Activated CD4-positive, alpha-beta T cell treated with anti-CD3 and anti-CD28 coated beads, Interleukin-2, Interleukin-6, amounts not matched to agents 100 ng/mL and 50 ng/mL, durations not matched to agents 16 hours and 8 hours (primary cell): Measurements from ENCODE around the gene ANK3.
A peak's percentile ranks its signal among the peaks of the same experiment; 100 is the strongest.

Experiments
- DNase-seq: peaks from one replicate; pipeline ENCODE4 v3.0.0-alpha.2; 2020

Gene ANK3

DNA sequence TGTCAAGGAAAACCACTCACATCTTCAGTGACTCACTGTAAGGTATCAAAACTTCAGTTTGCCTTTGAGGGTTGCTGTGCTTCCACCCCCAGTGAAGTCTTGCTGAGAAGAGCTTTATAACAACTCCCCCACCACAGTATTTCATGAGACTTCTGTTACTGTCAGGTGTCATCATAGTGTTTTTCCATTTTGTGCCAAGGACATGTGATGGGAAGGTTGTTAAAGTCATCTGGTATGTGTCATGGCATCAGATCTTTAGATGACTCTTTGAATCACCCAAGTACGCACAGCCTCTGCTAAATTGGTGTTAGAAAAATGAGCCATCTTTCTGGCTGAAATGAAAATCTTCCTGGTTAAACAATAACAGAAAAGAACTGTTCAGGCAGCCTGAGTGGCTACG lies 368.3 kb downstream of the ANK3 start:
- DNase-seq = no peak

DNA sequence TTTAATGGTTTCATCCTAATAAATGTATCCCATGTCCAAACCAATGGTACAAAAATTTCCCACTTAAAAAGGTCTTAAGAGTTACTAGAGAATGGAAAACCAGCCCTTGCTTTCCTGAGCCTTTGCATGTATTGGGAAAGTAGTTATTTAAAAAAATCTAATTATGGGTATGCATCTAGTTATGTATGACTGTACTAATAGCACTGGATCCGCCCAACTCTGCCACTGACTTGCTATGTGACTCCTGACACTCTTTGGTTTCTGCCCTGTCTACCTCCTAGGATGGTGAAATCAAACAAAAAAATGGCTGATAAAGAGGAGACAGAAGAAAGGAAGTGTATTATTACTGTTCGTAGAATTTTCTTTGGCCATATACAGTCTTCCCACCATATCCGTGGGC lies 372.9 kb downstream of the ANK3 start:
- no peak for DNase-seq

DNA sequence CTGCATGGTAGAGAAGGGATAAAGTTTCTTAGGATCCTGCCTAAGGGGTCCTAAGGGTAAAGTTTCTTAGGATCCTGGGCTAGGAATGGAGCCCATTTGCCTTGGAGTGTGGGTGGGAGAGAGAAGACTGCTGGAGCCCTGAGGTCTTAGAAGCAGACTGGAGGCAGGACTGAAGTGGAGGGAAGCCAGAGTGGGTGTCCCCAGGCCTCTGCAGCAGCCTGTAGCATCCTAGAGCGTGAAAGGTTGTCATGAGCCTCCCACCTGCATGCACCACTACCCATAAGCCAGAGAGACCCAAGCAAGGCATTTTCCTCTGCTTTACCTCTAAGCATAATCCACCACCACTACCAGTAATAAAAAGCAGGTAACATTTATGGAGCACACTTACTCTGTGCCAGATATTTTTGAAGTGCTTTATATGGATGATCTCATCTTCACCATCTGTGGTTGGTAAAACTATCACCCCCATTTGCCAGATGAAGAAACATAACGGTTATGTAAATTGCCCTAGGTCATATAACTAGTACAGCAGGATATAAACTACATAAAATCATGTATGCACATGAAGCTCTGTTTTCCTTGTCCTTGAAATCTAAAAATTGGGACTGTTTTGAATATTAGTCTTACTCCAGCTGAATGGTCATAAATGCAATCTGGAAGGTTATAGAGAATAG lies 379.8 kb downstream of the ANK3 start:
- no peak for DNase-seq

DNA sequence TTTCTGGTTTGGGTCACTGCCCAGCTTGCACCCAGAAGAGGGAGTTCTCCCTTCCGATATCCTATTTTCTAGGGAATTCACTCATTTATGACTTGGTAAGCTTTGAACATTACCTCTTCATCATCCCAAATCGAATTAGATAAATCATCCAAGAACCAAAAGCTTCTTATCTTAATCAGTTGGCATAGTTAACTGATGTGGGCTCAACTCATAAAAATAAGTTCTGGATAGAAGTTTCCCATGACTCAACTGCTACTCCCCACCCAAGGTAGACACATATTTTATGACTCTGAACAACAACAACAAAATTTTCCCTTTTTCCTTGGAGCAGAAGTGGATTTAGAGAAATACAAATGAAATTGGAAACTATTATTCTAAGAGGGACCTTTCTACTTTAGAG lies 380.4 kb downstream of the ANK3 start:
- no peak for DNase-seq

DNA sequence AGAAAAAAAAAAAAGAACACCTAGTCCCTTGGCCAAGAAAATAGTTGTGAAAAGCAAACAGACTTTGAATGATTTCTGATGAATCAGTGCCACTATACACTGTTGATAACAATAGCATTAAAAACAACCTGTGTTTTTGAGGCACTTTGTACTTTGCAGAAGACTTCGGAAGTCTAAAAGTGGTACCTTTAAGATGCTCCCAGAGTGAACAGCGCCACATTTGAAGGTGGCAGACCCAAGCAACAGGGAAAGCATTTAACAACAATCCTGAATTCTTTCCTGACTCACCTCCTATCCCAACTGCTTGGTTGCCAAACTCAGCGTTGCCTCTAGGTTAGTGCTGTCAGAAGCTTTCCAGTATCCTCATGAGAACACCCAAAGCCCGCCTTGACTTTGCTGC lies 380.9 kb downstream of the ANK3 start:
- no peak for DNase-seq

DNA sequence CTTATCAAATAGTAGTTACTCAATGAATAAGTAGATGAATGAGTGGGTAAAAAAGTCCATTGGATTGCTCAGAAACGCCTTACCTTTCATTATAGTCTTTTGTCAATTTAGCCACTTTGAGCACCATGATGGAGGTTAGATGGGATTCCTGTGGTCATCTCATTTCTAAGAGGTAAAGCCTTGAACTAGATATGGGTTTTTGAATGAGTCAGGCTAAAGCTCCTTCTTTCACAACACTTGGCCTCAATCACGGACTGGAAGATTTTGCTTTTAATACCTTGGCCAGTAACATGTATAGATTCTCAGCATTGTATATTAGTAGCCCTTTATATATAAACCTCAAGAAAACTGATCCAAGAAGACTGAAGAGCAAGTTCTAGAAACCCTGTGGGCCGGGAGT lies 383.6 kb downstream of the ANK3 start:
- DNase-seq = no peak

DNA sequence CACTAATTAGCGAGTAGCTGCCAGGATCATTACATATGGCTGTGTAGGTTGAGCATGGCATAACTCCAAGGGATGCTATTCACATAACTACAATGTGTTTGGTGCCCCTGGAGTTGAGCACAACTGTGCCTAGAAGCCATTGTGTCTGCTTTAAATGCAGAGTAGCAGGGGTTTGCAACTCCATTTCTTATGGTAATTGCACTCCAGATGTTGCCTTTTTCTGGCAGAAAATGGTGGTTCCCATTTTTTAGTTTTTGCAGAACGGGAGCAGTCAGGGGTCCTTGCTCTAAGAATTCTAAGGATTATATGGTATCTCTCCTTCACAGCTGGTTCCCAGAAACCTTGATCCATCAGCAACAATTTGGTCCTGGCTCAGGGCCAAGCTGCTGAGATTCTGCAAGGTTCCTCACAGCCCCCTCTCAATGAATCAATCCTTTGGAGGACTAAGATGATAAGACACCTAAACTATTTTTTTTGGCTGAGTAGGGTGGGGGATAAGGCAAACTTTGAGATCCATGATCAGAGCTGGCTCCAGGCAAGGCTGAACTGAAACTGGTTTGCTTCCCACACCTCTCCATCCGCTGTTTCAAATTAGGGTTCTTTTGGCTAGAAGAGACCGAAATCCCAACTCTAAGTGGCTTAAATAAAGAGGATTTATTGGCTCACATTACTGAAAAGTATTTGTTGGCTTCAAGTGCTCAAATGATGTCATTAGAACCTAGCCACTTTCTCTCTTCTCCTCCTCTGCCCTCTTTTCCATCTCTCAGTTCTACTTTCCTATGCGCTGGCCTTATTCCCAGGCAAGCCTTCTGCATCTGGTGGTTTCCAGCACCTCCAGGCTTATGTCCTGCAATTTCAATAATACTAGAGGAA lies 385.8 kb downstream of the ANK3 start:
- DNase-seq = no peak

DNA sequence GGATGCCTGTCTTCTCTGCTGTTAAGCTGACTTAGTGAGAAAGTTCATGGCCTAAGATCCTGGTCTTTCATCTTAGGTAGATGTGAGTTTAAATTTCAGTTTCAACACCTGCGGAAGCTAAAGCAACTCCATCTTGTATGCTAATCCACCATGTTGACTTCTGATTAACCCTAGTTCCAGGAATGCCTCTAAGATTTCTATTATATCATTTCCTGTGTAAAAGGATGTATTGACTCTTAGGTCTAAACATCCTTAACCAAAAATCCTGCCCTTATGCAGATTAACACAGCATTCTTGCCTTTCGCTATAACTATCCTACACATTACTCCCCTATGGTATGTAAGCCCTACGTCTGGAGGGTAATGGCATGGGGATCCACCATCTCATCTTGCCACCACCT lies 388.9 kb downstream of the ANK3 start:
- peak; percentile 1 for DNase-seq

DNA sequence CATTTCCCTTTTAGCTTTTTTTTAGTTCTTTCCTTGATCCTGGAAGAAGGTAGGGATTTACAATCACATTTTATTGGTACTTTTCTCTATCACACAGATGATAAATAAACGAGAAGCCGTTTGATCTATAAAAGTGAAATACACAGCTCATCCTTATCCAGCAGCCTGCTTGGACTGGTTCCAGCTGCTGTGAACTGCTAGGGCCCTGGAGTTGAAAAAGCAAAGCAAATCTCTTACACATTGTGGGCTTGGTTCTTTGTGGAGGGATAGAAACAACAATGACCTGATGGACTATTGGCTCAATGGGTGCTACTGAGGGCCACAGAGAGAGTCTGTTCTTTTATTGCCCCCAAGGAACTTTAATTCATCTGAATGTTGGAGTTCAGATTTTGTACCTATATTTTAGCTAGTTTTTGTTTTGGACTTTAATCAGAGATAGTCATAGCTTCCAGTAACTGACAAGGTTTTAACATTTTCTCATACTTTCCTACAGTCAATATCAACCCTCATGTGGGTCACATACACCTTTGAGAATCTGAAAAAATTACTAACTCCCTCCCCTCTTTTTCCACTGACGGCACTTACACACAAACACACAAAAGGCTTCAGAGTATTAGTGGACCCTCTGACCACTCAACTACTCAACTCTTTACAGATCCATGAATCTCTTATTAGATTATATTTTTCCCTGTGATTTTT lies 391.7 kb downstream of the ANK3 start:
- no peak for DNase-seq

DNA sequence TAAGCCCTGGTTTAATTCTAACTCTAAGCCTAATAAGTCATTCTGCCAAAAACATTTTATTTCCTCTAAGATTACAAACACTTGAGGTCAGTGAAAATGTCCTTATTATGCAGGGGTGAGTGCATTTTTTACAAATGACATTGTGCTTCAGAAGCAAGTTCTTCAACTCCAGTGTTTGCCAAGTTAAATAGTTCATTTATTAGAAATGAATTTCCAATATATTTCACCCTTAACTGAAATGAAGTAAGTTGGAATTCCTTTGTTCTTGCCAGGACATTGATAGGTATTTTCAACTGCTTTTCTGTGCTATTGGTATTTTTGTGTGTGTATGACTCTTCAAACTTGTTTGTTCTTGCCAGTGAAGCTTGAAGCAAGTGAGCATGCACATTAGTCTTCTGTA lies 393.8 kb downstream of the ANK3 start:
- no peak for DNase-seq

DNA sequence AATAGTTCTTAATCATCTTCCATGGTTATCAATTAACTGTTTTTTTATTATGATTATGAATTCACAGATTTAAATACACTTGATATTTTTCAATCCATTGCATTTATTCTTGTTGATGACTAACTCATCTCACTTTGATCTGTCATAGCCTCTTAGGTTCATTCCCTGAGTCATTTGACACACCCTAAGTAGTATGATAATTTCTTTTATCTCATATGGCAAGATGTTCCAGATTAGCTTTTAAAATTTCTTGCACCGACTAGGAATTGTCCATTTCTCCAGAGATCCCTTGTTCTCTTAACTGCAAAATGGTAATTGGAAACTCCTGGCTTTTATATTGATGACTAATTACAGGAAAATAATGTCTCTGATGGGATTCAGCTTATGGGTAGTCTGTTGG lies 395.7 kb downstream of the ANK3 start:
- DNase-seq = no peak

DNA sequence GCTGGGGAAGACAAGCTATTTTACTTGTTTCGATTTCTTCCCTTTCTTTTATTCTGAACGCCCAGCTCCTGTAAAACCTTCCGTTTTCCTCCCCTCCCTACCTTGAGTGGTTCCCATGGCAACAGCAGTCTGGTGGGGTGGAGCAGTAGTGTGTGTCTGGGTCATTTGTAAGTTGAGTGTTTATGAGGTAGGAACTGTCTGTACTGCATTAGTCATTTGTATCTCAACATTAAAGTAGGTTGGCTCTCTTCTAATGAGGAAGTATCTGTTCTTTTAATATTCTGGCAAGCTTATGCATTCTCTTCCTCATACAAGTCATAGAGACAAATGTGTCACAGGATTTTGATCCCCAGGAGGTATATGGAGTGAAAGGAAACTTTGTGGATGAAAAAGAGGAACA lies 398.0 kb downstream of the ANK3 start:
- no peak for DNase-seq

DNA sequence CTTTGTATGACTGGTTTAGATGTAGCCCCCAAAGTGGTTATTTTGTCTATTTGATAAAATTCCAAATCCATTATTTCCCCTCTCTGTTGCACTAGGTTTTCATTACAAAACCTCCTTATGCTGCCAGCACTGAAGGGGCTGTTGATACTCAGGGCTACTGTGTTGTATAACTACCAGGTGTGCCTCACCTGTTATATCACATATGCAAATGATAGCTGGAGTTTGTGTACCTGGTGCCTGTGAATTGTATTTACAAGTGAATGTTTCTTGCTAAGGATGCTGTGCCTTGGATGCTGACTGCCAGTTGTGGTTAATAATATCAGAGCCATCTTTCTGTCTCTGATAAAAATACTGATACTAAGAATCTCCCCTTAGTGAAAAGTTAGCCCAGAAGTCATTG lies 398.6 kb downstream of the ANK3 start:
- no peak for DNase-seq

DNA sequence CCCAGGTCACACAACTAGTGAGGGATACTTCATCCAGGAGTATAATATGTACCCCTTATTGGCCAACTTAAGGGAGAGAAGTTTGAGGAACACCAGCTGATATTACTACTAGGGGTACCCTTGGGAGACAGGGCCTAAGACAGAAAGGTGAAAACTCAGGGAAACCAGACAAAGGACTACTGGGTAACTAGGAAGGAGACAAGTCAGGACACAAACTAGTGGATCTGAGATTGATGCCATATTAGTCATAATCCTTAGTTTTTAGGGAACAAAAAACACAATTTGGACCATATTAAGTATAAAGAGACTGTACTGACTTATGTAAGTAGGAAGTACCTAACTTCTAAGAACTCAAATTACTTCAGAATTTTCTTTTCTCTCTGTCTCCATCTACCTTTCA lies 404.0 kb downstream of the ANK3 start:
- DNase-seq = no peak

DNA sequence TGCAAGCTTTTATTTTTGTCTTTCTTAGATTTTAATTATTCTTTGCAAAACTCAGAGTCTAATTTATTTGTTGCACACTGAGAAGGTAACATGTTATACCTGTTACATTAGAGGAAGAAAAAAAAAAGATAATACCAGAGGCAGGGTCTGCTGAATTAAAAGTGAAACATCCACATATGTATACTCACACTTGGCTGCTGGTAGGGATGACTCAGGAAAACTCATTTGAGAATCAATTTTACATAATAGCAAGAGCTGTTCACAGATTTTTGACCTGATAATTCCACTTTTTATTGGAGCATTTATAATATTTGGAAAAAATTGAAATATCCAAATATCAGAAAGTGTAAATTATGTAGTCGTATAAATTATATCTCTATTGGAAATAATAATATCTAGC lies 405.3 kb downstream of the ANK3 start:
- no peak for DNase-seq

DNA sequence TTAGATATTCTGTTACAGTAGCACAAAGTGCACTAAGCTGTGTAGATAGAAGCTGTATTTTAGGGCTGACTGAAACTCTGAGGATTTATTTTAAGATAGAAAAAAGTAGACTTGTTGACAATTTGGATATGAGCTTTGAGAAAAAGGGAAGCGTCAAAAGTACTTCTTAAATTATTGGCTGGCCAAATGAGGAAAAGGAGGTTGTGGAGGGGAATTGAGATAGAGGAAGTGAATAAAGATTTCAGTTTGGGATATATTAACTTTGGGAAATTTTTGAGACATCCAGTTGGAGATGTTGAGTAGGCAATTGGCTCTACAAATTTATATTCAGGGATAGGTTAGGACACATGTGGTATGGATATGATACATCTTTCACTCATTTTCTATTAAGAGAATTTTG lies 409.3 kb downstream of the ANK3 start:
- DNase-seq = no peak

DNA sequence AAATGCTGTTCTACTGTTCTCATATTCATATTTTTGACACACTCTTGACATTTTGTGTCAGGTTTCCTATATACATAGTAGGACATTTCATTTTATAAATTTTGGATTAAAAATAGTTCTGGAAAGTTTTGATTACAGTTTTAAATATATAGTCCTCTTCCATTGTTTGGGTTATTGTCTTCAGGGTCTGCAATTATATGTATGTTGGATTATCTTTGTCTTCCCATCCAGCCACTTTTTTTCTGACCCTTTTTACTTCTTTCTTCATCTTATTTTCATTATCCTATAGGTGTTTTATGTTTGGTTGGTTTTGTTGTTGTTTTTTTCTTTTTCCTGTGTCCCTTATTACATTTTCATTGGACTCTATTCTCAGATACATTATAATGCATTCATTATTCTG lies 412.2 kb downstream of the ANK3 start:
- no peak for DNase-seq

DNA sequence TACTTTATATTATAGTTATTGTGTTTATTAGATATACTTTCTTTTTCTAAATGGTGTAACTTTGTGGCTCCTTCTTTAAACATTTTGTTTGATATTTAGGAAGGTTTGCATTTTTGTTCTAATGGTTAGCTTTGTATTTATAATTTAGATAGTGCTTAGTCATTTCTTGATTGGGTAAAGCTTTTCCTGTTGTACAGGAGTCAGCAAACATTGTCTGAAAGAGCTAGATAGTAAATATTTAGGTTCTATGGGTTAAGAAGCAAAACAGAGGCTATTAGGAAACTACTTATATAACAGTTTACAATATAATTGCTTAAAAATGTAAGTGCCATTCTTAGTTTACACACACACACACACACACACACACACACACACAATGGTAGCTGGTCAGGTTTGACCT lies 412.8 kb downstream of the ANK3 start:
- no peak for DNase-seq
